ENCODE results near the gene VSTM2L. TPM values are rescaled to one million over a fixed set of nuclear protein-coding genes. Genes with fewer than 3 reads are reported as not detected.
"Not testable (repeated sequence)": the region's sequence is repeated elsewhere in the genome, so short reads cannot be mapped to it uniquely, and the experiment has no call there.

The VSTM2L gene
- total and polyA plus RNA-seq, 2 donors (not counting 3 experiments of a cell fraction or from before 2014, with no cell fraction given), result 0.18 TPM; not detected in 1

- no peaks in the 10 kb centered on the region for H3K36me3 ChIP-seq (ENCODE audit: control insufficient read depth in 2 of 2, extremely low read depth in 1 of 2, insufficient read depth in 2 of 2, low read length in 2 of 2)
- no peak overlapping the region for H3K4me2 ChIP-seq (ENCODE audit: insufficient read depth, low read length)
- intact Hi-C loops (cut with micrococcal nuclease) (no loop called here), dilution Hi-C loops (cut with MboI; ENCODE audit: extremely low pct_ligation_motif_present, low sequenced_read_pairs) (no loop called here)
- no peak overlapping the region for H3K9ac ChIP-seq (replicated peaks; ENCODE audit: extremely low read depth, insufficient read depth, low read length)
- POLR2A ChIA-PET, result no interaction called here
- no peak for FAIRE-seq
- CTCF ChIA-PET, result no interaction called here
- no TSS peak for BruUV-seq (replicated peaks)
- no peaks in the 10 kb centered on the region for H4K20me1 ChIP-seq (replicated peaks; ENCODE audit: control insufficient read depth, extremely low read depth, insufficient read depth, low read length)
- H3K4me1 ChIP-seq (ENCODE audit: control insufficient read depth, extremely low read depth, insufficient read depth, low read length), result no peaks in the 10 kb centered on the region
- H3K27ac ChIP-seq (ENCODE audit: insufficient read depth, low read depth, low read length), result no peak overlapping the region
- H3K79me2 ChIP-seq (ENCODE audit: control insufficient read depth, insufficient read depth, low read length), result no peaks in the 10 kb centered on the region
- no peak overlapping the region for H2AFZ ChIP-seq (ENCODE audit: low read depth, low read length)
- no peak overlapping the region for H3K4me3 ChIP-seq (replicated peaks in 1 of 3; ENCODE audit: insufficient read depth in 1 of 3, low read depth in 1 of 3, low read length in 3 of 3)
- H3K27me3 ChIP-seq (ENCODE audit: control insufficient read depth in 2 of 2, insufficient read depth in 2 of 2, low read length in 2 of 2), result no peaks in the 10 kb centered on the region
- no peaks in the 10 kb centered on the region for H3K9me3 ChIP-seq (replicated peaks; ENCODE audit: control insufficient read depth, insufficient read depth, low read length)
- no peak for DNase-seq (ENCODE audit: low read depth, low spot score)
- H3K9me1 ChIP-seq (replicated peaks; ENCODE audit: control insufficient read depth, extremely low read depth, insufficient read depth, low read length), result no peaks in the 10 kb centered on the region
- no peak for TF ChIP-seq CTCF (IDR thresholded peaks at IDR 0.05; ENCODE audit: extremely low read depth in 1 of 2, insufficient read depth in 1 of 2, low read depth in 1 of 2, low read length in 2 of 2)
- no peak for TF ChIP-seq MYC (IDR thresholded peaks at IDR 0.05; ENCODE audit: low read depth, low read length)
- TF ChIP-seq JUN (IDR thresholded peaks at IDR 0.05; ENCODE audit: borderline replicate concordance, insufficient read depth, insufficient read length, low read depth), result no peak
- no peak for TF ChIP-seq GATA2 (IDR thresholded peaks at IDR 0.05; ENCODE audit: insufficient read depth, insufficient read length, low read depth, low read length)
- TF ChIP-seq EZH2 (IDR thresholded peaks at IDR 0.05; ENCODE audit: borderline replicate concordance, low read depth, low read length, severe bottlenecking), result no peak
- TF ChIP-seq POLR2A (IDR thresholded peaks at IDR 0.05; ENCODE audit: low read depth, low read length), result no peak
- no peak for TF ChIP-seq FOS (IDR thresholded peaks at IDR 0.05; ENCODE audit: borderline replicate concordance, insufficient read depth, low read length)
Measured at GRCh38 chr20:37853823-37854375, 49.0 kb upstream of the VSTM2L start.

GRCh38 chr20:37856034-37856433, 46.9 kb upstream of the VSTM2L start:
- H3K79me2 ChIP-seq (ENCODE audit: control insufficient read depth, insufficient read depth, low read length); POLR2A ChIA-PET; FAIRE-seq; H3K27ac ChIP-seq (ENCODE audit: insufficient read depth, low read depth, low read length); dilution Hi-C loops (cut with MboI; ENCODE audit: extremely low pct_ligation_motif_present, low sequenced_read_pairs); H4K20me1 ChIP-seq (replicated peaks; ENCODE audit: control insufficient read depth, extremely low read depth, insufficient read depth, low read length); intact Hi-C loops (cut with micrococcal nuclease); CTCF ChIA-PET; H3K9ac ChIP-seq (replicated peaks; ENCODE audit: extremely low read depth, insufficient read depth, low read length); BruUV-seq (replicated peaks); H3K4me1 ChIP-seq (ENCODE audit: control insufficient read depth, extremely low read depth, insufficient read depth, low read length); H3K4me3 ChIP-seq (replicated peaks in 1 of 3; ENCODE audit: insufficient read depth in 1 of 3, low read depth in 1 of 3, low read length in 3 of 3); H3K9me1 ChIP-seq (replicated peaks; ENCODE audit: control insufficient read depth, extremely low read depth, insufficient read depth, low read length); H2AFZ ChIP-seq (ENCODE audit: low read depth, low read length); H3K36me3 ChIP-seq (ENCODE audit: control insufficient read depth in 2 of 2, extremely low read depth in 1 of 2, insufficient read depth in 2 of 2, low read length in 2 of 2); H3K4me2 ChIP-seq (ENCODE audit: insufficient read depth, low read length); DNase-seq (ENCODE audit: low read depth, low spot score); H3K27me3 ChIP-seq (ENCODE audit: control insufficient read depth in 2 of 2, insufficient read depth in 2 of 2, low read length in 2 of 2); H3K9me3 ChIP-seq (replicated peaks; ENCODE audit: control insufficient read depth, insufficient read depth, low read length): not testable (repeated sequence)
